HG02943 (cell line): Measurements from ENCODE around the gene PLEKHG5.

ENCODE experiments used
- ATAC-seq: cut with Tn5 transposase; IDR thresholded peaks from one replicate; pipeline ENCODE4 v1.9.1; 2021; ENCODE audit warnings: mild to moderate bottlenecking, low read depth, moderate library complexity; ENCODE audit not compliant: unreplicated experiment

Gene PLEKHG5

DNA sequence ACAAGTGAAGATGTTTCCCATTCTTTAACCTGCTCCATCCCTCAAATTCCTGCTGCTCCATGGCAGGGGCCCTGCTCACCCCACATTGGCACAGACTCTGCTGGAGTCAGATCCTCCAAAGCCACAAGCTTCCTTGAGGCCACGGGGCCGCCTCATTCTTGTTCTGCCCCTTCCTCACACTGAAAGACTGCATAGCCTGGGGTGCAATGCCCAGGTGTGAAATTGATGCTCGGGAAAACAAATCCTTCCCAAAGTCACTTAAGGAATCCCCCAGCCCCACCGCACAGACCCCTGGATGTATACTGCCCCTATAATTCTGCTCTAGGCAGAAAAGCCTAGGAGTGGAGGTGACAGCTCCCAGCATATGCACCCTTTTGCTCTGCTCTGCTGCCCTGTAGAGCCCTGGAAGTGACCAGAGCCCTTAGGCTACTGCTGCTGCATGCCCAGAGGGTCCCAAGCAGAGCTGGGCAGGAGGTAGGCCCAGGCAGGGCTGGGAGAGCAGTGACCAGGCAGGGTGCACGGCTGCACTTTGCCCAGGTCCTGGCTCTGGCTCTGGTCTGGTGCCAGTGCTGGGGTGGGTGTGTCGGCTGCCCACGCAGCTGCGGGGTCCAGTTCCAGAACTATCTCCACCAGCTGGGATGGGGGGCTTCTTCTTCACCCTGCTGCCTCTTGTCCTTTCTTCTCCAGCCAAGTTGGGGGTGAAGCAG lies 73.4 kb downstream of the PLEKHG5 start:
- ATAC-seq, result no peak
